Endothelial cell of umbilical vein (primary cell): ENCODE results near the gene ATP6V1B1. TPM values are rescaled to one million over a fixed set of nuclear protein-coding genes. Genes with fewer than 3 reads are reported as not detected.

ENCODE experiments used
- BruUV-seq: library from RNA; stranded (reverse); fragments of 400-500 nt; replicated peaks from 2 replicates; lab custom pipeline; 2021; lab: Mats Ljungman, UMichigan
- CTCF ChIA-PET: fragments of 300-600, 350-600 bp; sonication (Branson Sonifier 250); formaldehyde crosslinking; loops from one replicate; lab custom pipeline; 2021; ENCODE audit warnings: antibody characterized with exemption, inconsistent platforms; lab: Charles Lee
- POLR2A ChIA-PET: fragments of 300-600, 350-600 bp; sonication (Branson Sonifier 250); formaldehyde crosslinking; loops from one replicate; lab custom pipeline; 2021; ENCODE audit warnings: antibody characterized with exemption, inconsistent platforms; lab: Charles Lee
- DNase-seq: peaks from one replicate; pipeline ENCODE4 v3.0.0-alpha.2; 2011; ENCODE audit warnings: low read depth, low spot score
- FAIRE-seq: peaks from 2 replicates; lab custom pipeline; 2011; peaks lifted over from hg19 to GRCh38; lab: Jason Lieb, UNC
- H2AFZ ChIP-seq: 2 replicates; pipeline ENCODE4 v1.6.0; 2012; ENCODE audit warnings: low read depth, low read length, control low read depth, inconsistent platforms
- H3K27ac ChIP-seq: 2 replicates; pipeline ENCODE4 v1.5.1; 2011; ENCODE audit warnings: low read depth, mild to moderate bottlenecking, control low read depth, low read length, moderate library complexity; ENCODE audit not compliant: insufficient read depth
- H3K27me3 ChIP-seq, 2 experiments: 2 replicates each; pipeline versions ENCODE4 v1.6.0 to v1.6.1; 2011; ENCODE audit warnings: low read length in 2 of 2, mixed read lengths in 1 of 2; ENCODE audit not compliant: control insufficient read depth in 2 of 2, insufficient read depth in 2 of 2
- H3K36me3 ChIP-seq, 2 experiments: 2 replicates in 1 of 2; 3 replicates in 1 of 2; pipeline ENCODE4 v1.5.1; 2011; ENCODE audit warnings: low read length in 2 of 2, mild to moderate bottlenecking in 1 of 2, moderate library complexity in 1 of 2; ENCODE audit not compliant: control insufficient read depth in 2 of 2, insufficient read depth in 2 of 2; ENCODE audit errors: extremely low read depth in 1 of 2
- H3K4me1 ChIP-seq: 3 replicates; pipeline ENCODE4 v1.5.1; 2011; ENCODE audit warnings: mild to moderate bottlenecking, low read length; ENCODE audit not compliant: control insufficient read depth, insufficient read depth; ENCODE audit errors: extremely low read depth
- H3K4me2 ChIP-seq: 2 replicates; pipeline ENCODE4 v1.6.1; 2011; ENCODE audit warnings: low read length, control low read depth, mixed read lengths; ENCODE audit not compliant: insufficient read depth
- H3K4me3 ChIP-seq, 3 experiments: fragments of 200-600 bp in 1 of 3; sonication (generic), shearing (Covaris generic) in 1 of 3; replicated peaks in 1 of 3; 2 replicates each; pipeline ENCODE4 v1.5.1; 2011 to 2016; ENCODE audit warnings: control low read depth in 3 of 3, low read length in 3 of 3, mild to moderate bottlenecking in 2 of 3, inconsistent platforms in 1 of 3, low read depth in 1 of 3, moderate library complexity in 1 of 3; ENCODE audit not compliant: insufficient read depth in 1 of 3
- H3K79me2 ChIP-seq: 2 replicates; pipeline ENCODE4 v1.6.0; 2012; ENCODE audit warnings: low read length, inconsistent platforms; ENCODE audit not compliant: control insufficient read depth, insufficient read depth
- H3K9ac ChIP-seq: replicated peaks from 2 replicates; pipeline ENCODE3; 2011; ENCODE audit warnings: low read length, control low read depth; ENCODE audit not compliant: insufficient read depth; ENCODE audit errors: extremely low read depth
- H3K9me1 ChIP-seq: replicated peaks from 3 replicates; pipeline ENCODE4 v1.6.0; 2011; ENCODE audit warnings: mild to moderate bottlenecking, low read length; ENCODE audit not compliant: control insufficient read depth, insufficient read depth; ENCODE audit errors: extremely low read depth
- H3K9me3 ChIP-seq: replicated peaks from 2 replicates; pipeline ENCODE4 v1.5.1; 2012; ENCODE audit warnings: low read length, inconsistent platforms; ENCODE audit not compliant: control insufficient read depth, insufficient read depth
- H4K20me1 ChIP-seq: replicated peaks from 2 replicates; pipeline ENCODE3; 2011; ENCODE audit warnings: mild to moderate bottlenecking, low read length; ENCODE audit not compliant: control insufficient read depth, insufficient read depth; ENCODE audit errors: extremely low read depth
- CTCF ChIP-seq, 2 donors: IDR thresholded peaks; 1 replicate in 1 of 2; 2 replicates in 1 of 2; pipeline ENCODE4 v1.5.1; 2011; ENCODE audit warnings: low read length in 2 of 2, mild to moderate bottlenecking in 2 of 2, moderate library complexity in 2 of 2, control low read depth in 1 of 2, inconsistent platforms in 1 of 2, low read depth in 1 of 2; ENCODE audit not compliant: insufficient read depth in 1 of 2; ENCODE audit errors: extremely low read depth in 1 of 2
- EZH2 ChIP-seq: IDR thresholded peaks from 2 replicates; pipeline ENCODE4 v1.6.1; 2012; ENCODE audit warnings: borderline replicate concordance, low read depth, mild to moderate bottlenecking, moderate library complexity, low read length, inconsistent platforms; ENCODE audit not compliant: severe bottlenecking
- JUN ChIP-seq: IDR thresholded peaks from 2 replicates; pipeline ENCODE4 v1.6.1; 2011; ENCODE audit warnings: borderline replicate concordance, low read depth; ENCODE audit not compliant: insufficient read length, insufficient read depth
- MYC ChIP-seq: IDR thresholded peaks from one replicate; pipeline ENCODE4 v1.6.1; 2011; ENCODE audit warnings: mild to moderate bottlenecking, low read depth, low read length
- POLR2A ChIP-seq: IDR thresholded peaks from 2 replicates; pipeline ENCODE4 v1.6.1; 2012; ENCODE audit warnings: low read depth, mild to moderate bottlenecking, control low read depth, low read length
- POLR2AphosphoS5 ChIP-seq: IDR thresholded peaks from 2 replicates; pipeline ENCODE4 v1.6.1; 2012; ENCODE audit warnings: low read depth, mild to moderate bottlenecking, control low read depth, low read length, moderate library complexity; ENCODE audit not compliant: insufficient read depth
- dilution Hi-C: fragments of 300-500 bp; cut with MboI; formaldehyde crosslinking; loops from one replicate; pipeline ENCODE4 v1.15.0; 2019; ENCODE audit warnings: low sequenced_read_pairs; ENCODE audit not compliant: extremely low pct_ligation_motif_present
- intact Hi-C: fragments of 100-400 bp; cut with micrococcal nuclease; formaldehyde crosslinking; loops from one replicate; pipeline ENCODE4 v1.10.0; 2022
- polyA plus RNA-seq, 4 experiments: library from polyadenylated mRNA; depleted of rRNA in 3 of 4; stranded (reverse) in 3 of 4; unstranded in 1 of 4; fragments of >200 nt; gene quantifications; 2 replicates each; pipeline versions ENCODE4 v1.2.1 to v1.2.3, GENCODE V29; 2011 to 2012; ENCODE audit warnings: missing spikeins in 1 of 4
- total RNA-seq: library from RNA; stranded (reverse); gene quantifications from 2 replicates; pipeline ENCODE4 v1.2.3, GENCODE V29; 2021
- TF ChIP-seq, protein P1 (sequence below): IDR thresholded peaks from 2 replicates; pipeline ENCODE4 v1.6.1; 2011; ENCODE audit not compliant: insufficient read depth, insufficient read length

The ATP6V1B1 gene
- total and polyA plus RNA-seq, 2 donors (not counting 3 experiments of a cell fraction or from before 2014, with no cell fraction given) = 0.77 TPM; not detected in 1

DNA sequence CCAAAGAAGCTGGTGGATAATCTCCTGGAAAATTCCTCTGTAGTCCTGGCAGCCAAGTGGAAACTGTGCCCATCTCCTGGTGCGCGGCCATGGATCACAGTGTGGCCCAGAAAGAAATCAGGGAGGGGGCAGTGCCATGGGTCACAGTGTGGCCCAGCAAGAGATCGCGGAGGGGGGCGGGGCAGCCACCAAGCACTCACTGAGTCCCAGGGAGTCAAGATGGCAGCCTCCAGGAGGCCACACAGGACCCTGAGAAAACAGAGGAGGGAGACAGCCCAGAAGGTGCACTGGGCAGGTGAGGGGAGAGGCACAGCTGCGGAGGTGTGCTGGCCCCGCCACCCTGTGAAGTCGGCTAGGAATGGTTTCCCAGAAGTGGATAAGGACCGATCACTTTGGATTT lies 8.1 kb upstream of the ATP6V1B1 start:
- Histone ChIP-seq H2AFZ (no peak overlapping the region), H3K4me2 (no peak overlapping the region), H4K20me1 (no peaks in the 10 kb centered on the region), H3K9ac (no peak overlapping the region), H3K27me3 (peaks cover 3% of the 10 kb centered on the region in 2 experiments), H3K79me2 (no peaks in the 10 kb centered on the region), H3K27ac (no peak overlapping the region), H3K4me1 (peaks cover under 1% of the 10 kb centered on the region), H3K9me1 (no peaks in the 10 kb centered on the region), H3K36me3 (no peaks in the 10 kb centered on the region), H3K4me3 (no peak overlapping the region), H3K9me3 (no peaks in the 10 kb centered on the region)
- FAIRE-seq (no peak), DNase-seq (no peak)
- TF ChIP-seq, protein P1, sequence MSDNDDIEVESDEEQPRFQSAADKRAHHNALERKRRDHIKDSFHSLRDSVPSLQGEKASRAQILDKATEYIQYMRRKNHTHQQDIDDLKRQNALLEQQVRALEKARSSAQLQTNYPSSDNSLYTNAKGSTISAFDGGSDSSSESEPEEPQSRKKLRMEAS = no peak
- TF ChIP-seq CTCF (IDR thresholded peaks at IDR 0.05; ENCODE audit: extremely low read depth in 1 of 2, insufficient read depth in 1 of 2, low read depth in 1 of 2, low read length in 2 of 2) = no peak
- no peak for TF ChIP-seq POLR2A
- no peak for TF ChIP-seq EZH2
- TF ChIP-seq JUN = no peak
- TF ChIP-seq MYC = no peak
- TF ChIP-seq POLR2AphosphoS5 = no peak
- intact Hi-C loops (no loop called here), dilution Hi-C loops (no loop called here)
- ChIA-PET POLR2A (no interaction called here), CTCF (interaction anchor here (1.9 kb wide), 1 partner anchor 20 kb away, joined by 11 read pairs; no protein-coding TSS in a partner anchor)
- BruUV-seq = no TSS peak
